Endodermal cell (in vitro differentiated cells): ENCODE data around the gene AFMID. TPM values are rescaled to one million over a fixed set of nuclear protein-coding genes. Genes with fewer than 3 reads are reported as not detected.

Experiments used
- DNase-seq: peaks from one replicate; pipeline ENCODE4 v3.0.0-alpha.2; 2017
- H3K27ac ChIP-seq: 2 replicates; pipeline ENCODE4 v1.5.1; 2013; ENCODE audit warnings: mild to moderate bottlenecking, low read depth, low read length, moderate library complexity
- H3K27me3 ChIP-seq: 2 replicates; pipeline ENCODE4 v1.6.1; 2013; ENCODE audit warnings: mild to moderate bottlenecking, low read length, moderate library complexity; ENCODE audit not compliant: insufficient read depth, control insufficient read depth, poor library complexity, severe bottlenecking
- H3K36me3 ChIP-seq: 2 replicates; pipeline ENCODE4 v1.7.0; 2013; ENCODE audit warnings: mild to moderate bottlenecking, low read length, moderate library complexity; ENCODE audit not compliant: control insufficient read depth, insufficient read depth
- H3K4me1 ChIP-seq: one replicate; pipeline ENCODE4 v1.7.0; 2013; ENCODE audit warnings: low read length; ENCODE audit not compliant: control insufficient read depth, insufficient read depth
- H3K4me3 ChIP-seq: 2 replicates; pipeline ENCODE4 v1.5.1; 2013; ENCODE audit warnings: mild to moderate bottlenecking, low read length, moderate library complexity
- H3K9ac ChIP-seq: 2 replicates; pipeline ENCODE4 v1.6.1; 2013; ENCODE audit warnings: mild to moderate bottlenecking, low read length, moderate library complexity; ENCODE audit not compliant: poor library complexity, severe bottlenecking; ENCODE audit errors: extremely low read depth
- H3K9me3 ChIP-seq: 2 replicates; pipeline ENCODE4 v1.6.1; 2013; ENCODE audit warnings: mild to moderate bottlenecking, low read length, moderate library complexity; ENCODE audit not compliant: control insufficient read depth
- H3K27ac Mint-ChIP-seq: 2 replicates; pipeline ENCODE4 v1.8.0; 2020; ENCODE audit warnings: mixed read lengths
- H3K27me3 Mint-ChIP-seq: 2 replicates; pipeline ENCODE4 v1.8.0; 2021; ENCODE audit warnings: mild to moderate bottlenecking, mixed read lengths; ENCODE audit not compliant: insufficient read depth
- H3K36me3 Mint-ChIP-seq: 2 replicates; pipeline ENCODE4 v1.8.0; 2020; ENCODE audit warnings: low read depth, mixed read lengths
- H3K4me1 Mint-ChIP-seq: 2 replicates; pipeline ENCODE4 v1.8.0; 2020; ENCODE audit warnings: mixed read lengths
- H3K4me3 Mint-ChIP-seq: 2 replicates; pipeline ENCODE4 v1.8.0; 2020; ENCODE audit warnings: mild to moderate bottlenecking, moderate library complexity, mixed read lengths
- H3K9me3 Mint-ChIP-seq: 2 replicates; pipeline ENCODE4 v1.8.0; 2020; ENCODE audit warnings: mild to moderate bottlenecking, mixed read lengths
- CTCF ChIP-seq: fragments of 200-600 bp; sonication (generic); conservative IDR thresholded peaks from 2 replicates; pipeline ENCODE4 v1.5.0; 2021; ENCODE audit warnings: antibody characterized with exemption, mild to moderate bottlenecking
- WGBS, 2 experiments: methylation state at CpG; one replicate each; pipeline versions ENCODE4 v1.1.5 to v1.1.7; 2013; ENCODE audit warnings: missing lambda C conversion rate in 2 of 2, mixed read lengths in 1 of 2; ENCODE audit not compliant: insufficient coverage in 1 of 2, insufficient read length in 1 of 2; 5-methylcytosine and 5-hydroxymethylcytosine counted together
- long read RNA-seq, 4 experiments: library from polyadenylated mRNA in 2 of 4; library from RNA in 1 of 4; library from capped mRNA in 1 of 4; stranded (forward) in 3 of 4; unstranded in 1 of 4; transcript quantifications; one replicate each; pipeline ENCODE4 v2.0.0, GENCODE V29; 2020 to 2021; ENCODE audit warnings: inconsistent platforms in 1 of 4
- polyA plus RNA-seq, 2 experiments: library from polyadenylated mRNA; stranded (reverse); fragments of 50-300 nt; gene quantifications; one replicate each; pipeline ENCODE4 v1.2.3, GENCODE V29; 2013
- total RNA-seq, 2 donors: library from RNA; stranded (reverse); fragmentation: NEBNext Ultra II Directional in 1 of 2; extraction: Animal tissue kit (Norgen Biotek cat#: 25700) in 1 of 2; gene quantifications; 2 replicates in 1 of 2; 3 replicates in 1 of 2; pipeline ENCODE4 v1.2.1, GENCODE V29; 2021

AFMID gene, protein sequence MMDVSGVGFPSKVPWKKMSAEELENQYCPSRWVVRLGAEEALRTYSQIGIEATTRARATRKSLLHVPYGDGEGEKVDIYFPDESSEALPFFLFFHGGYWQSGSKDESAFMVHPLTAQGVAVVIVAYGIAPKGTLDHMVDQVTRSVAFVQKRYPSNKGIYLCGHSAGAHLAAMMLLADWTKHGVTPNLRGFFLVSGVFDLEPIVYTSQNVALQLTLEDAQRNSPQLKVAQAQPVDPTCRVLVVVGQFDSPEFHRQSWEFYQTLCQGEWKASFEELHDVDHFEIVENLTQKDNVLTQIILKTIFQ
- 10 to 100 TPM; 46.5 to 52.4 TPM for total RNA-seq
- 52.0 TPM for polyA plus RNA-seq (2013, experiment 1 of 2)
- polyA plus RNA-seq (2013, experiment 2 of 2): 48.2 TPM
- long read RNA-seq, experiment 1, partial matches to known transcripts: 3 of 9 reads
- long read RNA-seq, experiment 1, other reads (novel, unspliced or antisense): 6 of 9 reads
- long read RNA-seq, experiment 2, partial matches to known transcripts: 0 of 4 reads
- long read RNA-seq, experiment 2, other reads (novel, unspliced or antisense): 4 of 4 reads
- long read RNA-seq, experiment 3, partial matches to known transcripts: 0 of 13 reads
- long read RNA-seq, experiment 3, other reads (novel, unspliced or antisense): 13 of 13 reads
- long read RNA-seq, experiment 4, partial matches to known transcripts: 0 of 7 reads
- long read RNA-seq, experiment 4, other reads (novel, unspliced or antisense): 7 of 7 reads

- Mint-ChIP-seq H3K27me3 (no peaks in the 10 kb centered on the region), H3K36me3 (peaks cover 32% of the 10 kb centered on the region), H3K27ac (peak within 1 kb of the TSS; percentile 96), H3K9me3 (no peaks in the 10 kb centered on the region), H3K4me1 (peaks cover 22% of the 10 kb centered on the region), H3K4me3 (peak within 1 kb of the TSS; percentile 78)
- H3K9ac ChIP-seq: peak within 1 kb of the TSS; percentile 87
- peak; percentile 100 for DNase-seq
- peak within 1 kb of the TSS; percentile 90 for H3K4me3 ChIP-seq
- WGBS, 2 experiments: 3 to 7% methylated on average over 26 to 55 of the region's 57 CpGs
- H3K9me3 ChIP-seq: no peaks in the 10 kb centered on the region
- TF ChIP-seq CTCF: peak; percentile 96
- H3K36me3 ChIP-seq: peaks cover 37% of the 10 kb centered on the region
- H3K27ac ChIP-seq: peak within 1 kb of the TSS; percentile 77
- no peaks in the 10 kb centered on the region for H3K27me3 ChIP-seq
- H3K4me1 ChIP-seq: peaks cover 3% of the 10 kb centered on the region
Measured at GRCh38 chr17:78186692-78187595, at the start of gene AFMID, which contains the start of gene TK1. Gene AFMID, plus strand, starts transcription at chr17:78187362. Its CDS starts 9 bp downstream, at chr17:78187371. Gene TK1, minus strand, starts transcription at chr17:78187052. Its CDS starts 58 bp downstream, at chr17:78186994.

DNA sequence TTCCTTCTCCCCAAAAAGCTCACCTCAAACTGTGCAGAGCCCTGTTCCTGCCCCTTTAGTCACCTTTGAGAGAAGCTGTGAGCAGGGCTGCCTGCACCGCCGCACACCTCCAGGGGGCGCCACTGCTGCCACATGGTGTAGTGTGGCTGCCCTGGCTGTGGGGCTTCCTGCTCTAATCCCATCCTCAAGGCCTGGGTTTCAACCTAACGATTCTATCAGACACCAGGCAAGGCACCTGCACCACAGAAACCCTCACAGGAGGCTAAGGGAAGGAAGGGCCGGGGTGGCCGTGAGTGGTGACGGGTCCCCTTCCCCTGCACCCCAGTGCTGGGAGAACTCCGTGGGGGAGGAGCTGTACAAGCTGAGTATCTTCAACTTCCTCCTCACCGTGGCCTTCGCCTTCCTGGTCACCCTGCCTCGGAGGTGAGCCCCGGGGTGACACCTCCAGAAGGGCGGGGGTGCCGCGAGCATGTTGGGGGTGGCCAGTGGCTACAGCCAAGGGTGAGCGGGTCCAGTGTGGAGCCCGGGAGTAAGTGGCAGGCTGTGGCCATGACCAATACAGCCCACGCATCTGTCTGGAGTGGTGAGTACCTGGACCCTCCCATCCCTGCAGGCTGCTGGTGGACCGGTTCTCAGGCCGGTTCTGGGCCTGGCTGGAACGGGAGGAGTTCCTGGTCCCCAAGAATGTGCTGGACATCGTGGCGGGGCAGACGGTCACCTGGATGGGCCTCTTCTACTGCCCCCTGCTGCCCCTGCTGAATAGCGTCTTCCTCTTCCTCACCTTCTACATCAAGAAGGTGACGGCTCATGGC, 49.6 kb upstream of the AFMID start:
- no peak overlapping the region for H3K9ac ChIP-seq
- 83 to 87% methylated on average over 17 to 26 of the region's 26 CpGs for WGBS, 2 experiments
- no peak overlapping the region for H3K4me3 Mint-ChIP-seq
- no peaks in the 10 kb centered on the region for H3K27me3 ChIP-seq
- peak; percentile 87 for DNase-seq
- H3K9me3 ChIP-seq: no peaks in the 10 kb centered on the region
- H3K4me1 Mint-ChIP-seq: peaks cover 3% of the 10 kb centered on the region
- H3K4me3 ChIP-seq: no peak overlapping the region
- H3K27me3 Mint-ChIP-seq: peaks cover 22% of the 10 kb centered on the region
- peak; percentile 75 for TF ChIP-seq CTCF
- no peak overlapping the region for H3K27ac Mint-ChIP-seq
- no peaks in the 10 kb centered on the region for H3K36me3 ChIP-seq
- no peaks in the 10 kb centered on the region for H3K4me1 ChIP-seq
- H3K27ac ChIP-seq: no peak overlapping the region
- H3K36me3 Mint-ChIP-seq: no peaks in the 10 kb centered on the region
- H3K9me3 Mint-ChIP-seq: no peaks in the 10 kb centered on the region
